H1 (cell line): ENCODE results near the gene TSN. TPM values are rescaled to one million over a fixed set of nuclear protein-coding genes. Genes with fewer than 3 reads are reported as not detected.

Experiments
- CTCF ChIA-PET: fragments of 300-600 bp; sonication (Branson Sonifier 250); formaldehyde crosslinking; loops from one replicate; lab custom pipeline; 2021; ENCODE audit not compliant: partially characterized antibody; lab: Charles Lee
- POLR2A ChIA-PET: fragments of 300-600 bp; sonication (Branson Sonifier 250); formaldehyde crosslinking; loops from one replicate; lab custom pipeline; 2021; ENCODE audit warnings: inconsistent platforms; ENCODE audit not compliant: partially characterized antibody; lab: Charles Lee
- DNase-seq, 2 experiments: peaks; one replicate each; pipeline versions ENCODE4 v3.0.0 to v3.0.0-alpha.2; 2010 to 2022; ENCODE audit warnings: low spot score in 2 of 2, low read depth in 1 of 2, mixed read lengths in 1 of 2
- FAIRE-seq: peaks from 2 replicates; lab custom pipeline; 2011; peaks lifted over from hg19 to GRCh38; lab: Jason Lieb, UNC
- H2AFZ ChIP-seq: 2 replicates; pipeline ENCODE4 v1.8.1; 2012; ENCODE audit warnings: low read length, inconsistent platforms
- H2AK5ac ChIP-seq: 2 replicates; pipeline ENCODE4 v1.6.1; 2013; ENCODE audit warnings: low read depth, low read length
- H2BK120ac ChIP-seq: replicated peaks from 2 replicates; pipeline ENCODE3; 2013; ENCODE audit warnings: low read depth, low read length, inconsistent platforms
- H2BK12ac ChIP-seq: 2 replicates; pipeline ENCODE4 v1.6.1; 2013; ENCODE audit warnings: low read depth, low read length
- H2BK15ac ChIP-seq: 2 replicates; pipeline ENCODE4 v1.6.1; 2013; ENCODE audit warnings: low read length
- H2BK20ac ChIP-seq: 2 replicates; pipeline ENCODE4 v1.6.1; 2013; ENCODE audit warnings: low read length
- H2BK5ac ChIP-seq: 2 replicates; pipeline ENCODE4 v1.6.1; 2013; ENCODE audit warnings: low read depth, low read length
- H3K14ac ChIP-seq: 2 replicates; pipeline ENCODE4 v1.6.1; 2013; ENCODE audit warnings: inconsistent platforms; ENCODE audit not compliant: insufficient read length
- H3K18ac ChIP-seq: 2 replicates; pipeline ENCODE4 v1.6.1; 2013; ENCODE audit warnings: low read length; ENCODE audit errors: extremely low read depth
- H3K23ac ChIP-seq: 2 replicates; pipeline ENCODE4 v1.6.1; 2013; ENCODE audit warnings: inconsistent platforms; ENCODE audit not compliant: insufficient read length
- H3K23me2 ChIP-seq: 2 replicates; pipeline ENCODE4 v1.6.1; 2013; ENCODE audit warnings: low read depth, low read length
- H3K27ac ChIP-seq: 2 replicates; pipeline ENCODE4 v1.6.1; 2011; ENCODE audit warnings: low read depth, low read length, inconsistent platforms
- H3K27me3 ChIP-seq, 4 experiments: replicated peaks in 1 of 4; 1 replicate in 1 of 4; 2 replicates in 3 of 4; pipeline versions ENCODE4 v1.6.1 to v1.8.1; 2011 to 2013; ENCODE audit warnings: low read length in 3 of 4, mild to moderate bottlenecking in 3 of 4, inconsistent platforms in 2 of 4, mixed read lengths in 2 of 4, moderate library complexity in 1 of 4; ENCODE audit not compliant: control insufficient read depth in 3 of 4, insufficient read depth in 3 of 4; ENCODE audit errors: extremely low read depth in 1 of 4
- H3K36me3 ChIP-seq, 4 experiments: 2 replicates each; pipeline versions ENCODE4 v1.6.1 to v1.8.1; 2011 to 2013; ENCODE audit warnings: mild to moderate bottlenecking in 4 of 4, low read length in 3 of 4, moderate library complexity in 2 of 4, control low read depth in 1 of 4, inconsistent platforms in 1 of 4; ENCODE audit not compliant: insufficient read depth in 4 of 4, control insufficient read depth in 2 of 4
- H3K4ac ChIP-seq: replicated peaks from 2 replicates; pipeline ENCODE3; 2013; ENCODE audit warnings: low read length, low read depth, mixed read lengths, inconsistent platforms; ENCODE audit not compliant: insufficient read length
- H3K4me1 ChIP-seq, 4 experiments: replicated peaks in 1 of 4; 1 replicate in 1 of 4; 2 replicates in 3 of 4; pipeline versions ENCODE4 v1.6.1 to v1.8.1; 2011 to 2013; ENCODE audit warnings: low read length in 3 of 4, inconsistent platforms in 2 of 4, mixed read lengths in 1 of 4; ENCODE audit not compliant: insufficient read depth in 4 of 4, control insufficient read depth in 3 of 4
- H3K4me2 ChIP-seq, 2 experiments: 2 replicates each; pipeline versions ENCODE4 v1.6.1 to v1.8.1; 2011 to 2013; ENCODE audit warnings: low read depth in 2 of 2, low read length in 2 of 2, control low read depth in 1 of 2, inconsistent platforms in 1 of 2, mild to moderate bottlenecking in 1 of 2; ENCODE audit not compliant: insufficient read depth in 1 of 2
- H3K4me3 ChIP-seq, 4 experiments: fragments of 200-600, 300-600 bp in 1 of 4; sonication (generic), shearing (Covaris generic), sonication (Bioruptor Twin) in 1 of 4; 2 replicates each; pipeline versions ENCODE4 v1.5.1 to v1.8.1; 2011 to 2016; ENCODE audit warnings: low read length in 4 of 4, low read depth in 3 of 4, control low read depth in 2 of 4, inconsistent platforms in 2 of 4, mild to moderate bottlenecking in 2 of 4, mixed read lengths in 1 of 4, moderate library complexity in 1 of 4; ENCODE audit not compliant: insufficient read depth in 2 of 4; ENCODE audit errors: extremely low read depth in 1 of 4
- H3K56ac ChIP-seq: replicated peaks from 2 replicates; pipeline ENCODE3; 2013; ENCODE audit warnings: low read depth, mild to moderate bottlenecking, mixed read lengths, low read length, inconsistent platforms; ENCODE audit not compliant: insufficient read length
- H3K79me1 ChIP-seq: 2 replicates; pipeline ENCODE4 v1.6.1; 2013; ENCODE audit warnings: low read depth, low read length, control low read depth
- H3K79me2 ChIP-seq, 2 experiments: 2 replicates each; pipeline versions ENCODE4 v1.6.1 to v1.8.1; 2012 to 2013; ENCODE audit warnings: low read length in 2 of 2, mild to moderate bottlenecking in 2 of 2, inconsistent platforms in 1 of 2; ENCODE audit not compliant: insufficient read depth in 2 of 2, control insufficient read depth in 1 of 2
- H3K9ac ChIP-seq, 4 experiments: replicated peaks in 1 of 4; 1 replicate in 1 of 4; 2 replicates in 3 of 4; pipeline versions ENCODE4 v1.6.1 to v1.8.1; 2011 to 2013; ENCODE audit warnings: low read depth in 3 of 4, low read length in 3 of 4, control low read depth in 2 of 4, mild to moderate bottlenecking in 2 of 4, moderate library complexity in 2 of 4, inconsistent platforms in 1 of 4; ENCODE audit errors: extremely low read depth in 1 of 4
- H3K9me3 ChIP-seq, 2 experiments: 2 replicates each; pipeline versions ENCODE4 v1.6.1 to v1.8.1; 2012 to 2013; ENCODE audit warnings: mild to moderate bottlenecking in 2 of 2, moderate library complexity in 2 of 2, control low read depth in 1 of 2, inconsistent platforms in 1 of 2, low read depth in 1 of 2, low read length in 1 of 2, mixed read lengths in 1 of 2; ENCODE audit not compliant: insufficient read depth in 2 of 2
- H4K20me1 ChIP-seq, 2 experiments: replicated peaks in 1 of 2; 2 replicates each; pipeline versions ENCODE3 to v1.8.1; 2011 to 2013; ENCODE audit warnings: inconsistent platforms in 2 of 2, low read length in 2 of 2, mild to moderate bottlenecking in 1 of 2; ENCODE audit not compliant: insufficient read depth in 2 of 2, control insufficient read depth in 1 of 2
- H4K5ac ChIP-seq: 2 replicates; pipeline ENCODE4 v1.6.1; 2013; ENCODE audit warnings: low read length, low read depth, mixed read lengths, inconsistent platforms; ENCODE audit not compliant: insufficient read length
- H4K8ac ChIP-seq: 2 replicates; pipeline ENCODE4 v1.8.0; 2013; ENCODE audit warnings: mild to moderate bottlenecking, moderate library complexity, low read length, inconsistent platforms; ENCODE audit not compliant: insufficient read depth; ENCODE audit errors: extremely low read depth
- H4K91ac ChIP-seq: replicated peaks from 2 replicates; pipeline ENCODE3; 2013; ENCODE audit warnings: low read length, mixed read lengths, inconsistent platforms; ENCODE audit not compliant: insufficient read length
- GTF2F1 ChIP-seq: IDR thresholded peaks from 2 replicates; pipeline ENCODE4 v1.6.1; 2012; ENCODE audit warnings: low read depth, low read length, improper control_type of control experiment, borderline replicate concordance
- JUN ChIP-seq: IDR thresholded peaks from 2 replicates; pipeline ENCODE4 v1.6.1; 2011; ENCODE audit warnings: low read depth, mild to moderate bottlenecking, improper control_type of control experiment, low read length
- KDM4A ChIP-seq: IDR thresholded peaks from one replicate; pipeline ENCODE4 v1.7.1; 2012; ENCODE audit warnings: low read depth, mild to moderate bottlenecking, moderate library complexity, low read length, inconsistent platforms; ENCODE audit not compliant: severe bottlenecking
- TBP ChIP-seq: IDR thresholded peaks from 2 replicates; pipeline ENCODE4 v1.6.1; 2011; ENCODE audit warnings: low read depth, low read length, improper control_type of control experiment
- WGBS, 2 experiments: shearing (Covaris generic) in 1 of 2; methylation state at CpG; one replicate each; pipeline versions ENCODE4 v1.1.6 to v1.1.7; 2013 to 2015; ENCODE audit warnings: low lambda C conversion rate in 2 of 2, mixed read lengths in 2 of 2, inconsistent platforms in 1 of 2, low coverage in 1 of 2, missing lambda C conversion rate in 1 of 2; ENCODE audit not compliant: insufficient replicate concordance in 2 of 2, insufficient coverage in 1 of 2, insufficient read length in 1 of 2; ENCODE audit errors: extremely low coverage in 1 of 2, missing lambda C conversion rate in 1 of 2; 5-methylcytosine and 5-hydroxymethylcytosine counted together
- polyA plus RNA-seq, 7 experiments: library from polyadenylated mRNA; depleted of rRNA in 3 of 7; stranded (reverse) in 5 of 7; unstranded in 2 of 7; fragments of >200 nt in 5 of 7; fragments of 200-250 nt in 2 of 7; gene quantifications; 1 replicate in 5 of 7; 2 replicates in 1 of 7; 4 replicates in 1 of 7; pipeline versions ENCODE4 v1.2.1 to v1.2.3, GENCODE V29; 2011 to 2013; ENCODE audit warnings: missing spikeins in 2 of 7, mixed read lengths in 2 of 7
- total RNA-seq: library from RNA; stranded (reverse); fragmentation: NEBNext Ultra II Directional; extraction: Animal tissue kit (Norgen Biotek cat#: 25700); gene quantifications from 2 replicates; pipeline ENCODE4 v1.2.1, GENCODE V29; 2021
- TF ChIP-seq, protein P1 (sequence below): IDR thresholded peaks from 2 replicates; pipeline ENCODE4 v1.6.1; 2011; ENCODE audit warnings: low read length, improper control_type of control experiment
- TF ChIP-seq, protein P2 (sequence below), 3 experiments: IDR thresholded peaks; 1 replicate in 2 of 3; 2 replicates in 1 of 3; pipeline versions ENCODE4 v1.5.1 to v1.6.1; 2011; ENCODE audit warnings: low read length in 3 of 3, mild to moderate bottlenecking in 3 of 3, inconsistent platforms in 2 of 3, low read depth in 1 of 3, moderate library complexity in 1 of 3; ENCODE audit not compliant: insufficient read depth in 1 of 3; ENCODE audit errors: control extremely low read depth in 1 of 3

TSN gene
- total and polyA plus RNA-seq, 2 of the 8 experiments (the other 6 are each of a cell fraction or from before 2014, with no cell fraction given): 44.4 to 96.1 TPM

DNA sequence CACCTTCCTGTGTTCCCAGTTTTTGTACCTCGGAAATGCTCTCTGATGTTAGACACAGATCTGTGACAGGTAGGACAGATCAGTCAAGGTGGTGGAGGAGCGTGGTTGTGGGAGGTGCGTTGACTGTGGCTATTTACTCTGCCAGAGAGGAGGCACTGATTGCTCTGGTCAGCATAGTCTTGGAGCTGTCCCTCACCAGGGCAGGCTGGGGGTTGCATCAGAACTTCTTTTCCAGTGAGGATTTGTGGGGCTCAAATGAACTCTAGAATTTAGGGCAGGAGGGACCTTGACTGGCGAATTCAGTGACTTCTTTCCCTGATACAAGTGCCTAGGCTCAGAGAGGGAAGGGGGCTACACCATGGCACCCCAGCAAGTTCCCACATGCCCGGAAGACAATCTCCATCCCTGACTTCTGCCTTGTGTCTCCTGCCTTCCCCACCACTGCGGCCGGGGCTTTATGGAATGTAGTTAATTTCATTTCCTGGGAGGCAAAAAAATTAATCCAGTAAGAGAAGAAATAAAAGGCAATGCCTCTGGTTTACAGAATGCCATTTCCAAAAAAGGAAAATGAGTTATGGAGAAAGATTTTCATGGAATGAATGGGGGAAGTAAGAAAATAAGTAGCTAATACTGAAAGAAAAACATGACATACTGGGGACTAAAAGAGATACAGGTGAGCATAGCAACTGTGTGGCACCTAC lies 44.8 kb upstream of the TSN start:
- no peaks in the 10 kb centered on the region for H3K9me3 ChIP-seq
- no peak overlapping the region for H2AK5ac ChIP-seq
- no peak for TF ChIP-seq TBP
- no peak for TF ChIP-seq GTF2F1
- no peak for TF ChIP-seq KDM4A
- no peak for TF ChIP-seq JUN
- TF ChIP-seq, protein P1, sequence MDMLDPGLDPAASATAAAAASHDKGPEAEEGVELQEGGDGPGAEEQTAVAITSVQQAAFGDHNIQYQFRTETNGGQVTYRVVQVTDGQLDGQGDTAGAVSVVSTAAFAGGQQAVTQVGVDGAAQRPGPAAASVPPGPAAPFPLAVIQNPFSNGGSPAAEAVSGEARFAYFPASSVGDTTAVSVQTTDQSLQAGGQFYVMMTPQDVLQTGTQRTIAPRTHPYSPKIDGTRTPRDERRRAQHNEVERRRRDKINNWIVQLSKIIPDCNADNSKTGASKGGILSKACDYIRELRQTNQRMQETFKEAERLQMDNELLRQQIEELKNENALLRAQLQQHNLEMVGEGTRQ: no peak
- TF ChIP-seq, protein P2, sequence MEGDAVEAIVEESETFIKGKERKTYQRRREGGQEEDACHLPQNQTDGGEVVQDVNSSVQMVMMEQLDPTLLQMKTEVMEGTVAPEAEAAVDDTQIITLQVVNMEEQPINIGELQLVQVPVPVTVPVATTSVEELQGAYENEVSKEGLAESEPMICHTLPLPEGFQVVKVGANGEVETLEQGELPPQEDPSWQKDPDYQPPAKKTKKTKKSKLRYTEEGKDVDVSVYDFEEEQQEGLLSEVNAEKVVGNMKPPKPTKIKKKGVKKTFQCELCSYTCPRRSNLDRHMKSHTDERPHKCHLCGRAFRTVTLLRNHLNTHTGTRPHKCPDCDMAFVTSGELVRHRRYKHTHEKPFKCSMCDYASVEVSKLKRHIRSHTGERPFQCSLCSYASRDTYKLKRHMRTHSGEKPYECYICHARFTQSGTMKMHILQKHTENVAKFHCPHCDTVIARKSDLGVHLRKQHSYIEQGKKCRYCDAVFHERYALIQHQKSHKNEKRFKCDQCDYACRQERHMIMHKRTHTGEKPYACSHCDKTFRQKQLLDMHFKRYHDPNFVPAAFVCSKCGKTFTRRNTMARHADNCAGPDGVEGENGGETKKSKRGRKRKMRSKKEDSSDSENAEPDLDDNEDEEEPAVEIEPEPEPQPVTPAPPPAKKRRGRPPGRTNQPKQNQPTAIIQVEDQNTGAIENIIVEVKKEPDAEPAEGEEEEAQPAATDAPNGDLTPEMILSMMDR (IDR thresholded peaks at IDR 0.05; ENCODE audit: control extremely low read depth in 1 of 3, insufficient read depth in 1 of 3, low read depth in 1 of 3, low read length in 3 of 3): no peak
- H4K5ac ChIP-seq: no peak overlapping the region
- no peaks in the 10 kb centered on the region for H3K27me3 ChIP-seq
- H3K56ac ChIP-seq: no peak overlapping the region
- POLR2A ChIA-PET: interaction anchor here (0.7 to 2.7 kb wide), 3 partner anchors 10 to 180 kb away, joined by 3 to 6 read pairs (median 3); partner anchors contain the start of gene RNU4ATAC
- H3K4me1 ChIP-seq: peaks cover 0 to 6% (median 0%) of the 10 kb centered on the region in 4 experiments; a peak in 2 of 7 replicates
- no peak overlapping the region for H3K4me2 ChIP-seq
- H4K91ac ChIP-seq: no peak overlapping the region
- H2BK15ac ChIP-seq: no peak overlapping the region
- H3K4me3 ChIP-seq: no peak overlapping the region
- no peak overlapping the region for H4K8ac ChIP-seq
- FAIRE-seq (no peak), DNase-seq (no peak)
- no peaks in the 10 kb centered on the region for H3K79me2 ChIP-seq
- 88% methylated on average over 7 of the region's 7 CpGs; no CpG with 5 or more reads in 1 of the 2 experiments for WGBS, 2 experiments
- no peak overlapping the region for H2BK120ac ChIP-seq
- H3K14ac ChIP-seq: no peak overlapping the region
- H3K27ac ChIP-seq: no peak overlapping the region
- CTCF ChIA-PET: no interaction called here
- H3K23ac ChIP-seq: no peak overlapping the region
- H2BK12ac ChIP-seq: no peak overlapping the region
- H2BK20ac ChIP-seq: no peak overlapping the region
- H3K4ac ChIP-seq: no peak overlapping the region
- H3K23me2 ChIP-seq: no peaks in the 10 kb centered on the region
- no peak overlapping the region for H3K9ac ChIP-seq
- no peaks in the 10 kb centered on the region for H3K36me3 ChIP-seq
- no peak overlapping the region; the same call in 1 of the 2 replicates for H2AFZ ChIP-seq
- no peaks in the 10 kb centered on the region for H3K79me1 ChIP-seq
- H2BK5ac ChIP-seq: no peak overlapping the region
- H3K18ac ChIP-seq: no peak overlapping the region
- H4K20me1 ChIP-seq: peaks cover 0 to 2% of the 10 kb centered on the region in 2 experiments
